ENCODE results near the gene HOXC6.

DNA sequence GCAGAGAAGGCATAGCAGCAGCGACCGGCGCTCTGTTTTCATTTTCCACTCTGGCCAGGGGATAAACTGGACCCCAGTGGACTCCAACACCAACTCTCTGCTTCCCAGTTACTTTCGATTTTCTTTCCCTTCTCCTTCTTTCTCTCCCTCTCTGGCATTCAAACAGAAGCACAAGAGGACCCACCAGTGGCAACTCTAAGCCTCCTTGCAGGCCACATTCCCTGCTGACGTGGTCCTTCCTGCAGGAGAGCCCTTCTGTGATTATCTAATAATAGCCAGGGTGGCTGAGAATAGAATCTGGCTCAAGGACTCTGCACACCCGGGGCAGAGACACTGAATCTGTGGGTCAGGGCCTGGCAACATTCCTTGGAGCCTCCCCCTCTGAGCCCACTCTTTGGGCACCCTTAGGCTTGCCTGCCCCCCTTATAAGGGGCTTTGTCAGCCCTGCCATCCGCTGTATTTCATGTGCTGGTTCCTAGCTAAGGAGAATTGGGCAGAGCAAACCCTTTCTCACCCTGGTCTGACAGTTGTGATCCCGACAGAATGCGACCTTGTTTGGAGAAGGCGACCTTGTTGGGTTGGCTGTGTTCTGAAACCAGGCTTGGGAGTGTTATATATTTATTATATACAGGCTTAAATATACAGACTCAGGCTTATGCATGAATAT, 8.2 kb upstream of the HOXC6 start:
- TF ChIP-seq, protein P1, sequence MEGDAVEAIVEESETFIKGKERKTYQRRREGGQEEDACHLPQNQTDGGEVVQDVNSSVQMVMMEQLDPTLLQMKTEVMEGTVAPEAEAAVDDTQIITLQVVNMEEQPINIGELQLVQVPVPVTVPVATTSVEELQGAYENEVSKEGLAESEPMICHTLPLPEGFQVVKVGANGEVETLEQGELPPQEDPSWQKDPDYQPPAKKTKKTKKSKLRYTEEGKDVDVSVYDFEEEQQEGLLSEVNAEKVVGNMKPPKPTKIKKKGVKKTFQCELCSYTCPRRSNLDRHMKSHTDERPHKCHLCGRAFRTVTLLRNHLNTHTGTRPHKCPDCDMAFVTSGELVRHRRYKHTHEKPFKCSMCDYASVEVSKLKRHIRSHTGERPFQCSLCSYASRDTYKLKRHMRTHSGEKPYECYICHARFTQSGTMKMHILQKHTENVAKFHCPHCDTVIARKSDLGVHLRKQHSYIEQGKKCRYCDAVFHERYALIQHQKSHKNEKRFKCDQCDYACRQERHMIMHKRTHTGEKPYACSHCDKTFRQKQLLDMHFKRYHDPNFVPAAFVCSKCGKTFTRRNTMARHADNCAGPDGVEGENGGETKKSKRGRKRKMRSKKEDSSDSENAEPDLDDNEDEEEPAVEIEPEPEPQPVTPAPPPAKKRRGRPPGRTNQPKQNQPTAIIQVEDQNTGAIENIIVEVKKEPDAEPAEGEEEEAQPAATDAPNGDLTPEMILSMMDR (IDR thresholded peaks at IDR 0.05) = no peak
- TF ChIP-seq POLR2AphosphoS5 (IDR thresholded peaks at IDR 0.05) = no peak
- no peak for TF ChIP-seq POLR2A (IDR thresholded peaks at IDR 0.05; ENCODE audit: low read depth)

All from esophagus muscularis mucosa (tissue), 3 donors.